ENCODE data around the gene FAM162A. TPM values are rescaled to one million over a fixed set of nuclear protein-coding genes. Genes with fewer than 3 reads are reported as not detected.

The FAM162A gene
- total RNA-seq, 4 donors from 2014 or later: 32.0 to 41.0 (median 34.5) TPM

DNA sequence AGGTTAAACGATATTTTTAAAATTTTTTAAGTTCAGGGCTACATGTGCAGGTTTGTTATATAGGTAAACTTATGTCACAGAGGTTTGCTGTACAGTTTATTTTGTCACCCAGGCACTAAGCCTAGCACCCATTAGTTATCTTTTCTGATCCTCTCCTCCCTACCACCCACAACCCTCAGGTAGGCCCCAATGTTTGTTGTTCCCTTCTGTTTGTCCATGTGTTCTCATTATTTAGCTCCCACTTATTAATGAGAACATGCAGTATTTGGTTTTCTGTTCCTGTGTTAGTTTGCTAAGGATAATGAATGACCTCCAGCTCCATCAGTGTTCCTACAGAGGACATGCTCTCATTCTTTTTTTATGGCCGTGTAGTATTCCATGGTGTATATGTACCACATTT is 14.9 kb downstream of the FAM162A start:
- Histone ChIP-seq H3K4me3 (replicated peaks in 1 of 3) (no peak overlapping the region), H3K27ac (no peak overlapping the region), H3K27me3 (no peaks in the 10 kb centered on the region), H3K9me3 (no peaks in the 10 kb centered on the region), H3K36me3 (peaks cover 0 to 9% of the 10 kb centered on the region in 2 donors), H3K4me1 (no peaks in the 10 kb centered on the region)
- no peak for TF ChIP-seq POLR2A (IDR thresholded peaks at IDR 0.05)
- TF ChIP-seq, protein P1, sequence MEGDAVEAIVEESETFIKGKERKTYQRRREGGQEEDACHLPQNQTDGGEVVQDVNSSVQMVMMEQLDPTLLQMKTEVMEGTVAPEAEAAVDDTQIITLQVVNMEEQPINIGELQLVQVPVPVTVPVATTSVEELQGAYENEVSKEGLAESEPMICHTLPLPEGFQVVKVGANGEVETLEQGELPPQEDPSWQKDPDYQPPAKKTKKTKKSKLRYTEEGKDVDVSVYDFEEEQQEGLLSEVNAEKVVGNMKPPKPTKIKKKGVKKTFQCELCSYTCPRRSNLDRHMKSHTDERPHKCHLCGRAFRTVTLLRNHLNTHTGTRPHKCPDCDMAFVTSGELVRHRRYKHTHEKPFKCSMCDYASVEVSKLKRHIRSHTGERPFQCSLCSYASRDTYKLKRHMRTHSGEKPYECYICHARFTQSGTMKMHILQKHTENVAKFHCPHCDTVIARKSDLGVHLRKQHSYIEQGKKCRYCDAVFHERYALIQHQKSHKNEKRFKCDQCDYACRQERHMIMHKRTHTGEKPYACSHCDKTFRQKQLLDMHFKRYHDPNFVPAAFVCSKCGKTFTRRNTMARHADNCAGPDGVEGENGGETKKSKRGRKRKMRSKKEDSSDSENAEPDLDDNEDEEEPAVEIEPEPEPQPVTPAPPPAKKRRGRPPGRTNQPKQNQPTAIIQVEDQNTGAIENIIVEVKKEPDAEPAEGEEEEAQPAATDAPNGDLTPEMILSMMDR (IDR thresholded peaks at IDR 0.05): no peak
- DNase-seq: no peak
- intact Hi-C loops (cut with DNase I): no loop called here
- 94 to 98% methylated on average over 2 of the region's 2 CpGs for WGBS, 2 donors

DNA sequence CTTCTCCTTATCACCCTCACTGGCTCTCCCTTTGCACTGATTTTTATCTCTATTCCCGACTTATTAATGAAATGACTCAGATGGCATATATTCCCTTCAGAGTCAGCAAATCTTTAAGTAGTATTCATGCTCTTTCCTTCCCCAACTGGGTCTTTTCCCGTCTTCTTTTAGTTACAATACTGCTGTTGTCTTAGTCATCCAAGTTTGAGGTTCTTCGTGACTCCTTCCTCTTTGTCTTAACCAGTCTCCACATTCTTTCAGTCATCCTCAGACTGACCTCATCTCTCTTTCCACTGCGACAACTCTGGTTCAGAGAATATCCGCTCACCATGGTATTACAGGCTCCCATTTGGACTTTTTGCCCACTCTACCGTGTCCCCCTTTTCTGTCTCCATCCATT is 19.5 kb downstream of the FAM162A start:
- Histone ChIP-seq H3K27ac (no peak overlapping the region), H3K9me3 (no peaks in the 10 kb centered on the region), H3K27me3 (no peaks in the 10 kb centered on the region), H3K4me3 (replicated peaks in 1 of 3) (no peak overlapping the region), H3K4me1 (no peaks in the 10 kb centered on the region), H3K36me3 (peaks cover 0 to 22% of the 10 kb centered on the region in 2 donors)
- TF ChIP-seq, protein P1 (IDR thresholded peaks at IDR 0.05): no peak
- TF ChIP-seq POLR2A (IDR thresholded peaks at IDR 0.05): no peak
- intact Hi-C loops (cut with DNase I): no loop called here
- DNase-seq: no peak
- WGBS, 2 donors: 92 to 93% methylated on average over 6 of the region's 6 CpGs

DNA sequence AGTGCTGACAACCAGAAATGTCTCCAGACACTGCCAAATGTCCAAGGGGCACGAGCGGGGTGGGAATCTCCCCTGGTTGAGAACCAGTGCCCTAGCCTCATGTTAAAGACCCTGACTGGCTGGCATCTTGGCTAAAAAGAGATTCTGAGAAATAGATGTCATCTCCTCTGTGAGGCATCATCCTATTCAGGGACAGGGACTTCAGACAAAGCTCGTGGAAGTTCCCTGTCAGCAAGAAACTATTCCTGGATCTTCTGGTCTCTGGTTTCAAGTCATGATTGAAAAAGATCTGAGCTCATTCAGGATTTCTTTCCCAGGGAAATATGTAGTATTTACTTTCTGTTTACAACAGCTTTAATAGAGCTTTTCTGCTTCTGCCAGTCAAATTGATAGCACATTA is 21.0 kb downstream of the FAM162A start:
- Histone ChIP-seq H3K27me3 (no peaks in the 10 kb centered on the region), H3K36me3 (peaks cover 0 to 26% of the 10 kb centered on the region in 2 donors), H3K4me1 (no peaks in the 10 kb centered on the region), H3K9me3 (no peaks in the 10 kb centered on the region), H3K27ac (no peak overlapping the region), H3K4me3 (replicated peaks in 1 of 3) (no peak overlapping the region)
- no peak for DNase-seq
- intact Hi-C loops (cut with DNase I): no loop called here
- TF ChIP-seq, protein P1 (IDR thresholded peaks at IDR 0.05): no peak
- TF ChIP-seq POLR2A (IDR thresholded peaks at IDR 0.05): no peak
- 88% methylated on average over 3 of the region's 3 CpGs for WGBS, 2 donors

DNA sequence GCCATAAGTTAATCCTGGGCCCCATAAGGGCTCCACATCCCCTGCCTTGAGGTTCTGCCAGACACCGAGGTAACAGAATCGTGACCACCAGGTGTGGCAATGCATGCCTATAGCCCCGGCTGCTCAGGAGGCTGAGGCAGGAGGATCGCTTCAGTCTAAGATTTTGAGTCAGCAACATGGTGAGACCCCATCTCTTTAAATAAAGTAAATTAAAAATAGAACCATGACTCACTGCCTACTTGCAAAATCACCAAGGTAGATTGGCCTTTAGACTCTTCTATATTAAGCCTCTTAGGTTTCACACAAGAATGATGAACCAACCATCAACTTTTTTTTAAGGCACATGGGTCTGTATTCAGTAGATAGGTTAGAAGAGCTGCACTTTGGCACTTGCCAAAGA is 22.2 kb downstream of the FAM162A start:
- TF ChIP-seq, protein P1 (IDR thresholded peaks at IDR 0.05): no peak
- TF ChIP-seq POLR2A (IDR thresholded peaks at IDR 0.05): no peak
- Histone ChIP-seq H3K36me3 (peaks cover 0 to 33% of the 10 kb centered on the region in 2 donors), H3K4me3 (replicated peaks in 1 of 3) (no peak overlapping the region), H3K9me3 (no peaks in the 10 kb centered on the region), H3K27ac (no peak overlapping the region), H3K27me3 (no peaks in the 10 kb centered on the region), H3K4me1 (no peaks in the 10 kb centered on the region)
- DNase-seq: no peak
- intact Hi-C loops (cut with DNase I): no loop called here
- WGBS, 2 donors: 98 to 100% methylated on average over 4 of the region's 4 CpGs

DNA sequence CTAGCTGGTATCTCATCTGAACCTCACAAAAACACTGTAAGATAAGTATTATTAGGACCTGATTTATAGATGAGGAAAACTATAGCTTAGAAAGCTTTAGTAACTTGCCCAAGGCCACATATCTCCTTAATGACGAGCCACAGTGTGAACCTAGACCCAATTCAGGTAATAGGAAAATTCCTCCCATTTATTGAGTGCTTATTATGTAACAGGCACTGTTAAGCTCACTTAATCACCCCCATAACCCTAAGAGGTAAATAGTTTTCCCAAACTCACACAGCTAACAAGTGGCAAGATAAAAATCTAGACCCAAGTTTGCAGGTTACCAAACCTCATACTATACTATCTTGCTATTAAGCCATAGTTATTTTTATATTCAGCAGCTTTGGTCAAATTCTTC is 24.0 kb downstream of the FAM162A start:
- intact Hi-C loops (cut with DNase I): no loop called here

More for the DNA sequence above, 24.0 kb downstream of the FAM162A start:
- H3K4me1 ChIP-seq: no peaks in the 10 kb centered on the region
- WGBS, 2 donors: 94 to 95% methylated on average over 1 of the region's 1 CpG
- peaks cover 0 to 31% of the 10 kb centered on the region in 2 donors for H3K36me3 ChIP-seq
- H3K4me3 ChIP-seq (replicated peaks in 1 of 3): no peak overlapping the region
- no peak overlapping the region for H3K27ac ChIP-seq
- no peaks in the 10 kb centered on the region for H3K9me3 ChIP-seq
- no peak for TF ChIP-seq POLR2A (IDR thresholded peaks at IDR 0.05)
- TF ChIP-seq, protein P1 (IDR thresholded peaks at IDR 0.05): no peak
- no peak for DNase-seq
- H3K27me3 ChIP-seq: no peaks in the 10 kb centered on the region
